ENCODE results near the gene FAAP24.

DNA sequence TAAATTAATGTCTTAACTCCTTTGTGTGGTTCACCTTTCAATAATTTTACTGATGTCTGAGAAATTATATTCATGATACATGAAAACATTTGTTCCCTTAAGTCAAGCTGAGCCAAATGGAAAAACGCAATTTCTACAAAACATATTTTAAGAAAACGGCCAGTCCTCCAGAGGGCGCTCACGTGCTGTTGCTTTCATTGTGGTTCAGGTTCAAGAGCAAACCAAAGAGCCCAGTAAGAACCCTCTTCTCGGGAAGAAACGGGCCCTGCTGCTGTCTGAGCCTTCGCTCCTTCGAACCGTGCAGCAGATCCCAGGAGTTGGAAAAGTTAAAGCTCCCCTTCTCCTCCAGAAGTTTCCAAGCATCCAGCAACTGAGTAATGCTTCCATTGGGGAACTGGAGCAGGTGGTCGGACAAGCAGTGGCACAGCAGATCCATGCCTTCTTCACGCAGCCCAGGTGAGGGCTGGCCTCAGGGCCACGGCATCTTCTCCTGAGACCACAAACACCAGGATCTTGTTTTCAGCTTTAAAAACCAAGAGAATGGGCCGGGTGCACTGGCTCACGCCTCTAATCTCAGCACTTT, 4.3 kb downstream of the FAAP24 start:
- TF ChIP-seq, protein P1, sequence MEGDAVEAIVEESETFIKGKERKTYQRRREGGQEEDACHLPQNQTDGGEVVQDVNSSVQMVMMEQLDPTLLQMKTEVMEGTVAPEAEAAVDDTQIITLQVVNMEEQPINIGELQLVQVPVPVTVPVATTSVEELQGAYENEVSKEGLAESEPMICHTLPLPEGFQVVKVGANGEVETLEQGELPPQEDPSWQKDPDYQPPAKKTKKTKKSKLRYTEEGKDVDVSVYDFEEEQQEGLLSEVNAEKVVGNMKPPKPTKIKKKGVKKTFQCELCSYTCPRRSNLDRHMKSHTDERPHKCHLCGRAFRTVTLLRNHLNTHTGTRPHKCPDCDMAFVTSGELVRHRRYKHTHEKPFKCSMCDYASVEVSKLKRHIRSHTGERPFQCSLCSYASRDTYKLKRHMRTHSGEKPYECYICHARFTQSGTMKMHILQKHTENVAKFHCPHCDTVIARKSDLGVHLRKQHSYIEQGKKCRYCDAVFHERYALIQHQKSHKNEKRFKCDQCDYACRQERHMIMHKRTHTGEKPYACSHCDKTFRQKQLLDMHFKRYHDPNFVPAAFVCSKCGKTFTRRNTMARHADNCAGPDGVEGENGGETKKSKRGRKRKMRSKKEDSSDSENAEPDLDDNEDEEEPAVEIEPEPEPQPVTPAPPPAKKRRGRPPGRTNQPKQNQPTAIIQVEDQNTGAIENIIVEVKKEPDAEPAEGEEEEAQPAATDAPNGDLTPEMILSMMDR (conservative IDR thresholded peaks at IDR 0.05; ENCODE audit: low read length) = peak; percentile 95
- no peak for TF ChIP-seq EZH2phosphoT487 (IDR thresholded peaks at IDR 0.05; ENCODE audit: borderline replicate concordance, low read depth, low read length)
